WTC11 (cell line): ENCODE measurements around the gene CAMK2B.

ENCODE experiments used
- CREB1 ChIP-seq: sonication (generic); formaldehyde crosslinking; IDR thresholded peaks from 2 replicates; pipeline ENCODE4 v1.8.0; 2023; ENCODE audit warnings: mild to moderate bottlenecking, missing genetic modification reagents
- HMGA2 ChIP-seq: fragments of 250-450 bp; sonication (Bioruptor Pico); IDR thresholded peaks from 2 replicates; pipeline ENCODE4 v1.4.0; 2021; ENCODE audit warnings: mild to moderate bottlenecking, moderate library complexity
- IRF2 ChIP-seq: sonication (generic); formaldehyde crosslinking; IDR thresholded peaks from 2 replicates; pipeline ENCODE4 v1.8.0; 2022; ENCODE audit warnings: low read depth, missing genetic modification reagents, borderline replicate concordance
- JUN ChIP-seq: sonication (generic); formaldehyde crosslinking; IDR thresholded peaks from 2 replicates; pipeline ENCODE4 v1.8.0; 2023; ENCODE audit warnings: mild to moderate bottlenecking, missing genetic modification reagents
- NFE2L1 ChIP-seq: sonication (generic); formaldehyde crosslinking; IDR thresholded peaks from 2 replicates; pipeline ENCODE4 v1.8.1; 2023; ENCODE audit warnings: missing genetic modification reagents
- PRDM15 ChIP-seq: sonication (generic); formaldehyde crosslinking; IDR thresholded peaks from 2 replicates; pipeline ENCODE4 v1.8.0; 2022; ENCODE audit warnings: missing genetic modification reagents
- PREB ChIP-seq: sonication (generic); formaldehyde crosslinking; IDR thresholded peaks from 2 replicates; pipeline ENCODE4 v1.8.1; 2022; ENCODE audit warnings: mild to moderate bottlenecking, missing genetic modification reagents, moderate library complexity, borderline replicate concordance
- SMAD4 ChIP-seq: sonication (generic); formaldehyde crosslinking; IDR thresholded peaks from 2 replicates; pipeline ENCODE4 v1.8.0; 2022; ENCODE audit warnings: mild to moderate bottlenecking, missing genetic modification reagents
- SOX15 ChIP-seq: fragments of 250-450 bp; sonication (Bioruptor Pico); IDR thresholded peaks from 2 replicates; pipeline ENCODE4 v1.9.0; 2021; ENCODE audit warnings: mild to moderate bottlenecking
- USF1 ChIP-seq: sonication (generic); formaldehyde crosslinking; IDR thresholded peaks from 2 replicates; pipeline ENCODE4 v1.8.0; 2022; ENCODE audit warnings: mild to moderate bottlenecking, missing genetic modification reagents
- ZNF121 ChIP-seq: sonication (generic); formaldehyde crosslinking; IDR thresholded peaks from 2 replicates; pipeline ENCODE4 v1.8.0; 2023; ENCODE audit warnings: missing genetic modification reagents
- TF ChIP-seq, protein P1 (sequence below): fragments of 200-600 bp; IDR thresholded peaks from 2 replicates; pipeline ENCODE4 v1.8.0; 2022; ENCODE audit warnings: antibody characterized with exemption
- TF ChIP-seq, protein P2 (sequence below): sonication (generic); formaldehyde crosslinking; conservative IDR thresholded peaks from 2 replicates; pipeline ENCODE4 v1.8.1; 2022; ENCODE audit warnings: mild to moderate bottlenecking, missing genetic modification reagents
- TF ChIP-seq, protein P3 (sequence below): sonication (generic); formaldehyde crosslinking; IDR thresholded peaks from 2 replicates; pipeline ENCODE4 v1.8.0; 2022; ENCODE audit warnings: mild to moderate bottlenecking, missing genetic modification reagents

DNA sequence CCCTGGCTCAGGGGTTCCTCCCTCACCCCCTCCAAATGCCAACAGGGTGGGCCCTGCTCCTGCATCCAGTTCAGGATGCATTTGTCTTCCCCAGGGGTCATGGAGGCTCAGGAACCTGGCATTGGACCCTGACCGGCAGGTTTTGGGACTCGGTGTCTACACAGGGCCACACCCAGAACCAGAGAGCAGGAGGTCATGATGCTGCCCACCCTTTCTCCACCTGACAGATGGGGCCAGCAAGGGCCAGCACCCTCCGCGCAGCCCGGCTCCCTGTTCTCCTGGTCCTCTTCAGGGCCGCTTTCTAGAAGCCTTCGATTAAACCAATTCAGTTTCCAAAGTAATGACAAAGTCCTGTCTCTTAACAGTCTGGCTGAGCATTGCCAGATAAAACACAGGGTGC lies 50.2 kb downstream of the CAMK2B start:
- TF ChIP-seq, protein P1, sequence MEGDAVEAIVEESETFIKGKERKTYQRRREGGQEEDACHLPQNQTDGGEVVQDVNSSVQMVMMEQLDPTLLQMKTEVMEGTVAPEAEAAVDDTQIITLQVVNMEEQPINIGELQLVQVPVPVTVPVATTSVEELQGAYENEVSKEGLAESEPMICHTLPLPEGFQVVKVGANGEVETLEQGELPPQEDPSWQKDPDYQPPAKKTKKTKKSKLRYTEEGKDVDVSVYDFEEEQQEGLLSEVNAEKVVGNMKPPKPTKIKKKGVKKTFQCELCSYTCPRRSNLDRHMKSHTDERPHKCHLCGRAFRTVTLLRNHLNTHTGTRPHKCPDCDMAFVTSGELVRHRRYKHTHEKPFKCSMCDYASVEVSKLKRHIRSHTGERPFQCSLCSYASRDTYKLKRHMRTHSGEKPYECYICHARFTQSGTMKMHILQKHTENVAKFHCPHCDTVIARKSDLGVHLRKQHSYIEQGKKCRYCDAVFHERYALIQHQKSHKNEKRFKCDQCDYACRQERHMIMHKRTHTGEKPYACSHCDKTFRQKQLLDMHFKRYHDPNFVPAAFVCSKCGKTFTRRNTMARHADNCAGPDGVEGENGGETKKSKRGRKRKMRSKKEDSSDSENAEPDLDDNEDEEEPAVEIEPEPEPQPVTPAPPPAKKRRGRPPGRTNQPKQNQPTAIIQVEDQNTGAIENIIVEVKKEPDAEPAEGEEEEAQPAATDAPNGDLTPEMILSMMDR = no peak
- TF ChIP-seq USF1 (no peak), HMGA2 (CRISPR knock-in tag) (no peak), PREB (no peak), JUN (CRISPR knock-in tag) (no peak), PRDM15 (CRISPR knock-in tag) (no peak), NFE2L1 (CRISPR knock-in tag) (no peak), CREB1 (CRISPR knock-in tag) (no peak), IRF2 (CRISPR knock-in tag) (no peak), SOX15 (CRISPR knock-in tag) (no peak), ZNF121 (CRISPR knock-in tag) (no peak), SMAD4 (no peak)
- TF ChIP-seq, protein P2, sequence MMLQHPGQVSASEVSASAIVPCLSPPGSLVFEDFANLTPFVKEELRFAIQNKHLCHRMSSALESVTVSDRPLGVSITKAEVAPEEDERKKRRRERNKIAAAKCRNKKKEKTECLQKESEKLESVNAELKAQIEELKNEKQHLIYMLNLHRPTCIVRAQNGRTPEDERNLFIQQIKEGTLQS (CRISPR knock-in tag) = no peak
- TF ChIP-seq, protein P3, sequence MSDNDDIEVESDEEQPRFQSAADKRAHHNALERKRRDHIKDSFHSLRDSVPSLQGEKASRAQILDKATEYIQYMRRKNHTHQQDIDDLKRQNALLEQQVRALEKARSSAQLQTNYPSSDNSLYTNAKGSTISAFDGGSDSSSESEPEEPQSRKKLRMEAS (CRISPR knock-in tag) = no peak
